ENCODE measurements around the gene MRTFA.

MRTFA gene

DNA sequence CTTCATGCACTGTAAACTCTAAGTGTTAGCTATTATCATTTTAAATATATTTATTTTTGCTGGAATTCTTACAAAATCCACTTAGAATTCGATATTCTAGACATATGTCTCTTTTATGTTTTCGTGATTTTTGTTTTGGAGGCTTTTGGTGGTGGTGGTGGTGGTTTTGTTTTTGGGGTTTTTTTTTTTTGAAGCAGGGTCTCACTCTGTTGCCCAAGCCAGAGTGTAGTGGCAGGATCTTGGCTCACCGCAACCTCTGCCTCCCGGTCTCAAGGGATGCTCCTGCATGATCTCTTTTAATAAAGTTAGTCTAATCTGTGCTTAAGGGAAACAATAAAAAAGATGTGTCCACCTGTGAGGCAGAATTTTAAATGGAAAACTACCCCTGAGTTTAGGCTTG is 117.7 kb downstream of the MRTFA start:
- no peak overlapping the region for H2BK5ac ChIP-seq (ENCODE audit: low read length)
- H3K36me3 ChIP-seq (replicated peaks in 1 of 2; ENCODE audit: control insufficient read depth in 2 of 2, insufficient read depth in 2 of 2, low read length in 2 of 2): peaks cover 2 to 7% of the 10 kb centered on the region in 2 donors
- no peak overlapping the region for H3K14ac ChIP-seq (ENCODE audit: low read length)
- no peak overlapping the region for H2AK5ac ChIP-seq (ENCODE audit: low read depth, low read length)
- no peak overlapping the region for H3K18ac ChIP-seq (ENCODE audit: low read length)
- H3K4ac ChIP-seq (ENCODE audit: low read length): no peak overlapping the region
- H3K9me3 ChIP-seq (replicated peaks in 1 of 2; ENCODE audit: control insufficient read depth in 2 of 2, insufficient read depth in 1 of 2, low read depth in 1 of 2, low read length in 2 of 2): peaks cover 0 to 2% of the 10 kb centered on the region in 2 donors
- H3K79me1 ChIP-seq (ENCODE audit: low read depth, low read length): no peaks in the 10 kb centered on the region
- H3K23ac ChIP-seq (ENCODE audit: low read depth, low read length, poor library complexity): no peak overlapping the region
- no peak overlapping the region for H3K4me2 ChIP-seq (ENCODE audit: insufficient read depth, low read length, poor library complexity, severe bottlenecking)
- 100% methylated on average over 1 of the region's 4 CpGs; no CpG with 5 or more reads in 1 of the 2 donors for WGBS, 2 donors (ENCODE audit: extremely low coverage in 2 of 2, insufficient read length in 2 of 2, insufficient replicate concordance in 1 of 2)
- no peak for DNase-seq (ENCODE audit: low spot score)
- no peak overlapping the region for H4K91ac ChIP-seq (ENCODE audit: low read depth, low read length, poor library complexity)
- H3K27ac ChIP-seq (replicated peaks; ENCODE audit: low read length): no peak overlapping the region
- no peak overlapping the region for H2BK15ac ChIP-seq (ENCODE audit: low read length)
- H4K8ac ChIP-seq (ENCODE audit: low read depth, low read length): no peak overlapping the region
- H3K4me1 ChIP-seq (ENCODE audit: control insufficient read depth in 2 of 2, insufficient read depth in 1 of 2, low read depth in 1 of 2, low read length in 2 of 2): no peaks in the 10 kb centered on the region
- no peak overlapping the region for H3K9ac ChIP-seq (ENCODE audit: low read depth, low read length, poor library complexity)
- H2AFZ ChIP-seq (ENCODE audit: low read length): no peak overlapping the region
- no peak overlapping the region for H3K4me3 ChIP-seq (ENCODE audit: low read length in 2 of 2)
- no peaks in the 10 kb centered on the region for H3K27me3 ChIP-seq (ENCODE audit: control insufficient read depth in 3 of 3, insufficient read depth in 3 of 3, low read depth in 1 of 3, low read length in 3 of 3)
- H2BK12ac ChIP-seq (ENCODE audit: low read length): no peak overlapping the region
- H2BK120ac ChIP-seq (ENCODE audit: low read depth, low read length): no peak overlapping the region

GRCh38 chr22:40517631-40518030 is 118.9 kb downstream of the MRTFA start:
- Histone ChIP-seq H3K18ac (ENCODE audit: low read length) (no peak overlapping the region), H2AK5ac (ENCODE audit: low read depth, low read length) (no peak overlapping the region), H2BK5ac (ENCODE audit: low read length) (no peak overlapping the region), H4K8ac (ENCODE audit: low read depth, low read length) (no peak overlapping the region), H3K4me1 (ENCODE audit: control insufficient read depth in 2 of 2, insufficient read depth in 1 of 2, low read depth in 1 of 2, low read length in 2 of 2) (no peaks in the 10 kb centered on the region), H3K4me3 (ENCODE audit: low read length in 2 of 2) (no peak overlapping the region), H3K27ac (replicated peaks; ENCODE audit: low read length) (no peak overlapping the region), H3K36me3 (replicated peaks in 1 of 2; ENCODE audit: control insufficient read depth in 2 of 2, insufficient read depth in 2 of 2, low read length in 2 of 2) (peaks cover 2 to 7% of the 10 kb centered on the region in 2 donors), H3K9me3 (replicated peaks in 1 of 2; ENCODE audit: control insufficient read depth in 2 of 2, insufficient read depth in 1 of 2, low read depth in 1 of 2, low read length in 2 of 2) (peaks cover 0 to 2% of the 10 kb centered on the region in 2 donors), H2BK12ac (ENCODE audit: low read length) (no peak overlapping the region), H3K14ac (ENCODE audit: low read length) (no peak overlapping the region), H4K91ac (ENCODE audit: low read depth, low read length, poor library complexity) (no peak overlapping the region), H2BK120ac (ENCODE audit: low read depth, low read length) (no peak overlapping the region), H3K27me3 (ENCODE audit: control insufficient read depth in 3 of 3, insufficient read depth in 3 of 3, low read depth in 1 of 3, low read length in 3 of 3) (no peaks in the 10 kb centered on the region), H3K23ac (ENCODE audit: low read depth, low read length, poor library complexity) (no peak overlapping the region), H3K9ac (ENCODE audit: low read depth, low read length, poor library complexity) (no peak overlapping the region), H3K79me1 (ENCODE audit: low read depth, low read length) (no peaks in the 10 kb centered on the region), H2BK15ac (ENCODE audit: low read length) (no peak overlapping the region), H3K4me2 (ENCODE audit: insufficient read depth, low read length, poor library complexity, severe bottlenecking) (no peak overlapping the region), H3K4ac (ENCODE audit: low read length) (no peak overlapping the region), H2AFZ (ENCODE audit: low read length) (no peak overlapping the region)
- DNase-seq (ENCODE audit: low spot score): no peak
- no CpG with 5 or more reads among the region's 3 CpGs for WGBS, 2 donors (ENCODE audit: extremely low coverage in 2 of 2, insufficient read length in 2 of 2, insufficient replicate concordance in 1 of 2)

GRCh38 chr22:40516416-40516815 is 120.1 kb downstream of the MRTFA start:
- no peak overlapping the region for H2BK5ac ChIP-seq (ENCODE audit: low read length)
- no peak overlapping the region for H2BK12ac ChIP-seq (ENCODE audit: low read length)
- H2AFZ ChIP-seq (ENCODE audit: low read length): no peak overlapping the region
- no peaks in the 10 kb centered on the region for H3K79me1 ChIP-seq (ENCODE audit: low read depth, low read length)
- H3K4me3 ChIP-seq (ENCODE audit: low read length in 2 of 2): no peak overlapping the region
- no peak overlapping the region for H4K91ac ChIP-seq (ENCODE audit: low read depth, low read length, poor library complexity)
- no peak overlapping the region for H2BK120ac ChIP-seq (ENCODE audit: low read depth, low read length)
- no peak overlapping the region for H3K23ac ChIP-seq (ENCODE audit: low read depth, low read length, poor library complexity)
- H3K9ac ChIP-seq (ENCODE audit: low read depth, low read length, poor library complexity): no peak overlapping the region
- no CpG with 5 or more reads among the region's 3 CpGs for WGBS, 2 donors (ENCODE audit: extremely low coverage in 2 of 2, insufficient read length in 2 of 2, insufficient replicate concordance in 1 of 2)
- no peaks in the 10 kb centered on the region for H3K4me1 ChIP-seq (ENCODE audit: control insufficient read depth in 2 of 2, insufficient read depth in 1 of 2, low read depth in 1 of 2, low read length in 2 of 2)
- H2AK5ac ChIP-seq (ENCODE audit: low read depth, low read length): no peak overlapping the region
- H3K14ac ChIP-seq (ENCODE audit: low read length): no peak overlapping the region
- H3K9me3 ChIP-seq (replicated peaks in 1 of 2; ENCODE audit: control insufficient read depth in 2 of 2, insufficient read depth in 1 of 2, low read depth in 1 of 2, low read length in 2 of 2): peaks cover 0 to 2% of the 10 kb centered on the region in 2 donors
- H3K36me3 ChIP-seq (replicated peaks in 1 of 2; ENCODE audit: control insufficient read depth in 2 of 2, insufficient read depth in 2 of 2, low read length in 2 of 2): peaks cover 2 to 7% of the 10 kb centered on the region in 2 donors
- H2BK15ac ChIP-seq (ENCODE audit: low read length): no peak overlapping the region
- no peak overlapping the region for H3K18ac ChIP-seq (ENCODE audit: low read length)
- no peak overlapping the region for H3K4me2 ChIP-seq (ENCODE audit: insufficient read depth, low read length, poor library complexity, severe bottlenecking)
- no peak overlapping the region for H3K4ac ChIP-seq (ENCODE audit: low read length)
- H3K27ac ChIP-seq (replicated peaks; ENCODE audit: low read length): no peak overlapping the region
- no peak for DNase-seq (ENCODE audit: low spot score)
- H4K8ac ChIP-seq (ENCODE audit: low read depth, low read length): no peak overlapping the region
- H3K27me3 ChIP-seq (ENCODE audit: control insufficient read depth in 3 of 3, insufficient read depth in 3 of 3, low read depth in 1 of 3, low read length in 3 of 3): no peaks in the 10 kb centered on the region

DNA sequence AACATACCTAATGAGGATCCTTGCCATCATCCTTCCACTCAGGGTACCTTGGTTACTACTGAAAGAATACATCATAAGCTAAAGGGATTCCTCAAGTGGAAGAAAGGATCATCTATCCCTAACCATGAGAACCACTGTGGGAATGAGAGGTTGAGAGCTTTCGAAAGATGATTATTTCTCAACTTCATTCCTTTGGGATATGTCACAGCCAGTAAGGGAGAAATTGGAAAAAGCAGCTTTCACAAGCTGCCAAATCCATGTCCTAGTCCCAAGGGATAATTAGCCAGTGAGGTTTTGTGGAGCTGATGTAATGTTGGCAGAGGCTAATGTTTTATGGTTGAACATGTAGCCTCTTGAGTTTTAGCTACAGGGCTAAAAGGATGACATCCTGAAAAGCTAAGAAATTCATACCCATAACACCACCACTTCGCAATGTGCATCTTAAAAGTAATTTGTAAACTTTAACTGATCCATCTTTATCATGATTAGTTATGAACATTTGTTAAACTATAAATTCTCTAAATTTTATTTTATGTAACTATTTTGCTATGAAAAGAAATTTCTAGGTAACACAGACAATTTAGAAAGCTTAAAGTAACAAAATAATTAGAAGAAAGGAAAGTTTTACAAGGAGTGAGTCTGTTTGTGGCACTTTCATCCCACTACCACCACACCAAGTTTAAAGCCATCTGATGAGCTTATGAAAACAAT is 123.9 kb downstream of the MRTFA start:
- no peak overlapping the region for H3K18ac ChIP-seq (ENCODE audit: low read length)
- no peak overlapping the region for H2BK12ac ChIP-seq (ENCODE audit: low read length)
- no peak overlapping the region for H3K4ac ChIP-seq (ENCODE audit: low read length)
- peaks cover 4 to 6% of the 10 kb centered on the region in 2 donors for H3K4me1 ChIP-seq (ENCODE audit: control insufficient read depth in 2 of 2, insufficient read depth in 1 of 2, low read depth in 1 of 2, low read length in 2 of 2)
- H2BK120ac ChIP-seq (ENCODE audit: low read depth, low read length): no peak overlapping the region
- H3K27me3 ChIP-seq (ENCODE audit: control insufficient read depth in 3 of 3, insufficient read depth in 3 of 3, low read depth in 1 of 3, low read length in 3 of 3): no peaks in the 10 kb centered on the region
- H3K23ac ChIP-seq (ENCODE audit: low read depth, low read length, poor library complexity): no peak overlapping the region
- no peak overlapping the region for H2AFZ ChIP-seq (ENCODE audit: low read length)
- no peak overlapping the region for H3K4me2 ChIP-seq (ENCODE audit: insufficient read depth, low read length, poor library complexity, severe bottlenecking)
- no peak overlapping the region for H4K8ac ChIP-seq (ENCODE audit: low read depth, low read length)
- no CpG with 5 or more reads among the region's 2 CpGs for WGBS, 2 donors (ENCODE audit: extremely low coverage in 2 of 2, insufficient read length in 2 of 2, insufficient replicate concordance in 1 of 2)
- no peaks in the 10 kb centered on the region for H3K9me3 ChIP-seq (replicated peaks in 1 of 2; ENCODE audit: control insufficient read depth in 2 of 2, insufficient read depth in 1 of 2, low read depth in 1 of 2, low read length in 2 of 2)
- no peak for DNase-seq (ENCODE audit: low spot score)
- no peak overlapping the region for H3K4me3 ChIP-seq (ENCODE audit: low read length in 2 of 2)
- H2BK5ac ChIP-seq (ENCODE audit: low read length): no peak overlapping the region
- no peak overlapping the region for H3K9ac ChIP-seq (ENCODE audit: low read depth, low read length, poor library complexity)
- H3K36me3 ChIP-seq (replicated peaks in 1 of 2; ENCODE audit: control insufficient read depth in 2 of 2, insufficient read depth in 2 of 2, low read length in 2 of 2): no peaks in the 10 kb centered on the region
- no peak overlapping the region for H2AK5ac ChIP-seq (ENCODE audit: low read depth, low read length)
- H3K79me1 ChIP-seq (ENCODE audit: low read depth, low read length): no peaks in the 10 kb centered on the region
- no peak overlapping the region for H4K91ac ChIP-seq (ENCODE audit: low read depth, low read length, poor library complexity)
- H3K14ac ChIP-seq (ENCODE audit: low read length): no peak overlapping the region
- no peak overlapping the region for H3K27ac ChIP-seq (replicated peaks; ENCODE audit: low read length)
- no peak overlapping the region for H2BK15ac ChIP-seq (ENCODE audit: low read length)
